Karpas-422 (cell line): ENCODE data around the gene RPS26. TPM values are rescaled to one million over a fixed set of nuclear protein-coding genes. Genes with fewer than 3 reads are reported as not detected.
A peak's percentile ranks its signal among the peaks of the same experiment; 100 is the strongest.

Experiments
- DNase-seq: peaks from one replicate; pipeline ENCODE4 v3.0.0-alpha.2; 2015
- H2AFZ ChIP-seq: fragments of 200-600 bp; sonication (generic); 2 replicates; pipeline ENCODE4 v1.6.1; 2014; ENCODE audit warnings: antibody characterized with exemption, low read length, mixed read lengths
- H3K27ac ChIP-seq: fragments of 200-600 bp; sonication (generic); 2 replicates; pipeline ENCODE4 v1.5.1; 2014; ENCODE audit warnings: mild to moderate bottlenecking, low read length, moderate library complexity
- H3K27me3 ChIP-seq: fragments of 200-600 bp; sonication (generic); 2 replicates; pipeline ENCODE4 v1.6.1; 2014; ENCODE audit warnings: low read length, mixed read lengths
- H3K36me3 ChIP-seq: fragments of 200-600 bp; sonication (generic); 2 replicates; pipeline ENCODE4 v1.6.1; 2014; ENCODE audit warnings: low read length, mixed read lengths; ENCODE audit not compliant: insufficient read depth
- H3K4me1 ChIP-seq: fragments of 200-600 bp; sonication (generic); 2 replicates; pipeline ENCODE4 v1.6.1; 2014; ENCODE audit warnings: mild to moderate bottlenecking, low read length, mixed read lengths
- H3K4me2 ChIP-seq: fragments of 200-600 bp; sonication (generic); 2 replicates; pipeline ENCODE4 v1.6.1; 2014; ENCODE audit warnings: low read length, low read depth, mild to moderate bottlenecking; ENCODE audit not compliant: poor library complexity, severe bottlenecking
- H3K4me3 ChIP-seq: fragments of 200-600 bp; sonication (generic); 2 replicates; pipeline ENCODE4 v1.5.1; 2014; ENCODE audit warnings: mild to moderate bottlenecking, antibody characterized with exemption, low read length, mixed read lengths
- H3K79me2 ChIP-seq: fragments of 200-600 bp; sonication (generic); 2 replicates; pipeline ENCODE4 v1.6.1; 2014; ENCODE audit warnings: mild to moderate bottlenecking, low read length, mixed read lengths
- H3K9ac ChIP-seq: fragments of 200-600 bp; sonication (generic); 2 replicates; pipeline ENCODE4 v1.6.0; 2014; ENCODE audit warnings: low read length
- H3K9me2 ChIP-seq: fragments of 200-600 bp; sonication (generic), shearing (Covaris generic); replicated peaks from 2 replicates; pipeline ENCODE4 v1.6.0; 2014; ENCODE audit warnings: mild to moderate bottlenecking, low read length, moderate library complexity; ENCODE audit not compliant: insufficient read depth
- H3K9me3 ChIP-seq: fragments of 300-700, 200-600 bp; sonication (generic); 2 replicates; pipeline ENCODE4 v1.6.1; 2014; ENCODE audit warnings: low read length, mixed read lengths
- H4K20me1 ChIP-seq: fragments of 200-600 bp; sonication (generic); 2 replicates; pipeline ENCODE4 v1.6.1; 2014; ENCODE audit warnings: mild to moderate bottlenecking, antibody characterized with exemption, low read length, low read depth; ENCODE audit not compliant: insufficient read depth
- total RNA-seq: library from RNA; depleted of rRNA; stranded (reverse); fragments of >200 nt; shearing (Covaris generic); gene quantifications from 2 replicates; pipeline ENCODE4 v1.2.3, GENCODE V29; 2014; ENCODE audit warnings: low replicate concordance; rRNA removed

Gene RPS26
- total RNA-seq, 1 experiment from 2014 or later: 1,471 TPM

DNA sequence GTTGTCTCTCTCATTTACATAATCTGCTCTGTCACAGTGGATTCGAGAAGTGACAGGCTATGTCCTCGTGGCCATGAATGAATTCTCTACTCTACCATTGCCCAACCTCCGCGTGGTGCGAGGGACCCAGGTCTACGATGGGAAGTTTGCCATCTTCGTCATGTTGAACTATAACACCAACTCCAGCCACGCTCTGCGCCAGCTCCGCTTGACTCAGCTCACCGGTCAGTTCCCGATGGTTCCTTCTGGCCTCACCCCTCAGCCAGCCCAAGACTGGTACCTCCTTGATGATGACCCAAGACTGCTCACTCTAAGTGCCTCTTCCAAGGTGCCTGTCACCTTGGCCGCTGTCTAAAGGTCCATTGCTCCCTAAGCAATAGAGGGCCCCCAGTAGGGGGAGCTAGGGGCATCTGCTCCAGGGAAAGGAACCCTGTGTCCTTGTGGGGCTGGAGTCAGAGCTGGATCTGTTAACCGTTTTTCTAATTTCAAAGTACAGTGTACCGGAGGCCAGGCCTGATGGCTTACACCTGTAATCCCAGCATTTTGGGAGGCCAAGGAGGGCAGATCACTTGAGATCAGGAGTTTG is 43.3 kb downstream of the RPS26 start:
- H3K4me2 ChIP-seq: no peak overlapping the region
- no peaks in the 10 kb centered on the region for H3K9me2 ChIP-seq
- no peak overlapping the region for H3K4me3 ChIP-seq
- H3K36me3 ChIP-seq: no peaks in the 10 kb centered on the region
- H3K79me2 ChIP-seq: no peaks in the 10 kb centered on the region
- no peak overlapping the region for H2AFZ ChIP-seq
- no peaks in the 10 kb centered on the region for H4K20me1 ChIP-seq
- DNase-seq: peak; percentile 65
- no peak overlapping the region for H3K9ac ChIP-seq
- peaks cover 4% of the 10 kb centered on the region for H3K4me1 ChIP-seq
- no peaks in the 10 kb centered on the region for H3K9me3 ChIP-seq
- no peaks in the 10 kb centered on the region for H3K27me3 ChIP-seq
- H3K27ac ChIP-seq: no peak overlapping the region

DNA sequence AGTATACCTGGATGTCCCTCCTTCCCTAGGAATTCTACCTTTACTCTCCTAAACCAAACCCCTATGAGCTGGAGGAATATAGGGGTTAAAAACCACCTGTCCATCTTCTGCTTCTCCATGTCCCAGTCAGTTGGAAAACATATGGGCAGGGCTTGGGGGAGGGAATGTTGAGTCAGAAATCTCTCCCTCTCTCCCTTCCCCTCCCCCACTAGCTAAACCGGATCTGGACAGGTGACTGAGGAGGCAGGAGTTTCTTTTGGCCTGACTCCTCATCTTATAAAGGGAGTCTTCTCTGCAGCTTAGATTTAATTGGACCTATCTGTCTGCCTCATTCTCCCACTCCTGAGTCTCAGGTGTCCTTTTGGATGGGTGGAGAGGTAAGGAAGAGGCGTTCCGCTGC is 44.4 kb downstream of the RPS26 start:
- H3K27ac ChIP-seq: no peak overlapping the region
- no peaks in the 10 kb centered on the region for H3K9me3 ChIP-seq
- H3K79me2 ChIP-seq: no peaks in the 10 kb centered on the region
- H3K4me3 ChIP-seq: no peak overlapping the region
- no peaks in the 10 kb centered on the region for H3K27me3 ChIP-seq
- H3K9ac ChIP-seq: no peak overlapping the region
- peak; percentile 46 for DNase-seq
- no peak overlapping the region for H2AFZ ChIP-seq
- H3K4me2 ChIP-seq: no peak overlapping the region
- H4K20me1 ChIP-seq: no peaks in the 10 kb centered on the region
- H3K9me2 ChIP-seq: no peaks in the 10 kb centered on the region
- no peaks in the 10 kb centered on the region for H3K36me3 ChIP-seq
- no peaks in the 10 kb centered on the region for H3K4me1 ChIP-seq

GRCh38 chr12:56086608-56087007 is 44.9 kb downstream of the RPS26 start:
- no peak overlapping the region for H3K4me3 ChIP-seq
- H4K20me1 ChIP-seq: no peaks in the 10 kb centered on the region
- H3K9me2 ChIP-seq: no peaks in the 10 kb centered on the region
- no peaks in the 10 kb centered on the region for H3K79me2 ChIP-seq
- H3K4me2 ChIP-seq: no peak overlapping the region
- H2AFZ ChIP-seq: no peak overlapping the region
- H3K9ac ChIP-seq: no peak overlapping the region
- no peaks in the 10 kb centered on the region for H3K4me1 ChIP-seq
- no peaks in the 10 kb centered on the region for H3K9me3 ChIP-seq
- H3K27me3 ChIP-seq: no peaks in the 10 kb centered on the region
- no peaks in the 10 kb centered on the region for H3K36me3 ChIP-seq
- DNase-seq: peak; percentile 27
- no peak overlapping the region for H3K27ac ChIP-seq

DNA sequence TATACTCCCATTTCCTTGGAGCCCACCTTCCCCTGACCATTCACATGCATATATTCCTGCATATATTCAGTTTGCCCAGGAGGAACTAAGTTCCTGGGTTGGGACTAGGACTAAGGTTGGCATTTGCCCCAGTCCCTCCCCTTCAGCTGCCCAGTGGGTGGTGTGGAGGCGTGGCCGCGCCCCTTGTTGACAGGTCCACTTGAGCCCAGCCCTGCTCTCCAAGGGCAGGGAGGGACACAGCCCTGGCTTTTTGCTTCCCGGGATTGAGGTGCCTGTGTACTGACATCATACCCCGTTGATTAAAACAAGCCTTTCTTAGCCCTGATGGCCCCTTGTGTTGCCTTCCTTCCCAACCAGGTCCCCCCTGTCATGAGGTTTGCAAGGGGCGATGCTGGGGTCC is 45.5 kb downstream of the RPS26 start:
- no peak overlapping the region for H3K4me3 ChIP-seq
- H3K36me3 ChIP-seq: no peaks in the 10 kb centered on the region
- no peak overlapping the region for H3K27ac ChIP-seq
- no peaks in the 10 kb centered on the region for H3K79me2 ChIP-seq
- H4K20me1 ChIP-seq: no peaks in the 10 kb centered on the region
- no peak for DNase-seq
- H3K9ac ChIP-seq: no peak overlapping the region
- no peaks in the 10 kb centered on the region for H3K9me3 ChIP-seq
- no peaks in the 10 kb centered on the region for H3K27me3 ChIP-seq
- no peak overlapping the region for H2AFZ ChIP-seq
- H3K4me1 ChIP-seq: no peaks in the 10 kb centered on the region
- no peak overlapping the region for H3K4me2 ChIP-seq
- H3K9me2 ChIP-seq: no peaks in the 10 kb centered on the region

Other genes with a start within 250 kb of the RPS26 start
- gene SARNP, start 224.2 kb upstream of the RPS26 start, total RNA-seq: 64.9 and 100 TPM in 2 replicates
- 32.6 and 37.4 TPM in 2 replicates for gene ORMDL2, start 223.9 kb upstream of the RPS26 start, total RNA-seq
- gene DNAJC14, start 212.3 kb upstream of the RPS26 start, total RNA-seq: 28.6 and 36.9 TPM in 2 replicates
- gene MMP19, start 199.0 kb upstream of the RPS26 start, total RNA-seq: 0.11 TPM in 1 of 2 replicates, not detected in the other
- 58.9 and 63.8 TPM in 2 replicates for gene PYM1, start 114.0 kb upstream of the RPS26 start, total RNA-seq
- gene DGKA, start 110.8 kb upstream of the RPS26 start, total RNA-seq: 70.4 and 88.5 TPM in 2 replicates
- gene PMEL, start 75.9 kb upstream of the RPS26 start, total RNA-seq: 8.8 and 9.7 TPM in 2 replicates
- 35.3 and 49.9 TPM in 2 replicates for gene CDK2, start 75.1 kb upstream of the RPS26 start, total RNA-seq
- gene RAB5B, start 67.8 kb upstream of the RPS26 start, total RNA-seq: 43.8 and 62.4 TPM in 2 replicates
- 3.1 and 11.0 TPM in 2 replicates for gene SUOX, start 44.6 kb upstream of the RPS26 start, total RNA-seq
- 1.0 and 7.4 TPM in 2 replicates for gene IKZF4, start 20.9 kb upstream of the RPS26 start, total RNA-seq
- not detected in 2 replicates for gene ERBB3, start 38.2 kb downstream of the RPS26 start, total RNA-seq
- gene PA2G4, start 62.6 kb downstream of the RPS26 start, total RNA-seq: 111 and 267 TPM in 2 replicates
- gene RPL41, start 74.7 kb downstream of the RPS26 start, total RNA-seq: 7,506 and 9,874 TPM in 2 replicates
- 11.9 and 13.4 TPM in 2 replicates for gene ZC3H10, start 76.3 kb downstream of the RPS26 start, total RNA-seq
- 75.3 and 75.7 TPM in 2 replicates for gene ESYT1, start 86.3 kb downstream of the RPS26 start, total RNA-seq
- 33.1 and 94.4 TPM in 2 replicates for gene MYL6B, start 110.7 kb downstream of the RPS26 start, total RNA-seq
- 640 and 780 TPM in 2 replicates for gene MYL6, start 116.4 kb downstream of the RPS26 start, total RNA-seq
- gene SMARCC2, start 147.6 kb downstream of the RPS26 start, total RNA-seq: 26.2 and 42.2 TPM in 2 replicates
- 52.0 and 63.6 TPM in 2 replicates for gene RNF41, start 180.0 kb downstream of the RPS26 start, total RNA-seq
- 45.6 and 54.2 TPM in 2 replicates for gene NABP2, start 182.4 kb downstream of the RPS26 start, total RNA-seq
- gene SLC39A5, start 188.1 kb downstream of the RPS26 start, total RNA-seq: 0.61 TPM in 1 of 2 replicates, not detected in the other
- gene ANKRD52, start 216.5 kb downstream of the RPS26 start, total RNA-seq: 14.3 and 18.2 TPM in 2 replicates
- gene COQ10A, start 225.0 kb downstream of the RPS26 start, total RNA-seq: 32.7 and 38.9 TPM in 2 replicates